ENCODE data around the gene SGCE.

SGCE gene

DNA sequence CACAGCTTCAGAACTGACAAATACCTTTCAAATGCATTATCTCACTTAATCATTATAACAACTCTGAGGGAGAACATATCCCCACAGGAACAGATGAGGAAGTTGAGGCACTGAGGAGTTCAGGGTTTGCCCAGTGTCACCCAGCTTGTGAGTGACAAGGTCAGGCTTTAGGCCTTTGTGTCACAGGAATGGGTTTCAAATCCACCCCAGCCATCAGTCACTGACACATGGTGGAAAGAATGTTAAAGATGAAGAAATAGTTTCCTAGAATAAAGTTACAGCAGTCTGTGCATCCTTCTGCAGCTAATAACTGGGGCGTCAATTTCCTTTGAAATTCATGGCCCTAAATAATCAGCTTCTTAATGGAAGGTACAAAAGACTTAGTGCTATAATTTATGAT, 37.8 kb downstream of the SGCE start:
- FAIRE-seq: no peak

DNA sequence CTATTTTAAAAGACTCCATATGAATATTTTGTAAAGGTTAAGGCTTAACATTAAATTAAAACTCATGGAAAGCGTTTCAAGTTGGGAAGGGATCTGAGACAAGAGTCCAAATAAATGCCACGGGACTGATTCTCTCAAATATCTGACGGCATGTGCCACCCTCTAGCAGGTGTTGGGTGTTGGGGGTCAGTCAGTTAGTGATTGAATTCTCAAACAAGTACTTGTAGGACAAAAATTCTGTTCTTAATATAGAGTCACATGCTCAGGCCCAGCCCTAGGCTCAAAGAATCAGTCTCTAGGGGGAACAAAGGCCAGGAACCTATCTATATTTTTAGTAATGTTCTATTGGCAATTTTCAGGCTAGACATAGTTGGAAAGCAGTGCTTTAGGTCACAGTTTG, 39.1 kb downstream of the SGCE start:
- no peak for FAIRE-seq

DNA sequence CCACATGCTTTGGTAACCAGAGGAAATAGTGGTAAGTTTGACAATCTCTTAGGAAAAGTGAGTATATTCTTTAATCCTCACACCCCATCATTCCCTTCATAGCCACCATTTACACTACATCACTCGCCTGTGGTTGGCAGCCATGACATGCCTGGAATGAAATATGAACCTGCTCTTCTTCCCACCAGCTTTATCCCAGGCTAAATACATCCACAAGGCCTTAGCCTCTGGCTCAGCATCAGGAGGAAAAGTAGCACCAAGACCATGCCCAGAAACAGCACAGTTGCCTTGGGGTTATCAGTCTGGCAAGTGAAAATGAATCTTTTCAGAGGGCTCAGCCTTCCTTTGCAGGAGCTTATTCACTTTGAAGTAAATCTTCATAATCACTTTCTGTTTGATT, 40.3 kb downstream of the SGCE start:
- no peak for FAIRE-seq

DNA sequence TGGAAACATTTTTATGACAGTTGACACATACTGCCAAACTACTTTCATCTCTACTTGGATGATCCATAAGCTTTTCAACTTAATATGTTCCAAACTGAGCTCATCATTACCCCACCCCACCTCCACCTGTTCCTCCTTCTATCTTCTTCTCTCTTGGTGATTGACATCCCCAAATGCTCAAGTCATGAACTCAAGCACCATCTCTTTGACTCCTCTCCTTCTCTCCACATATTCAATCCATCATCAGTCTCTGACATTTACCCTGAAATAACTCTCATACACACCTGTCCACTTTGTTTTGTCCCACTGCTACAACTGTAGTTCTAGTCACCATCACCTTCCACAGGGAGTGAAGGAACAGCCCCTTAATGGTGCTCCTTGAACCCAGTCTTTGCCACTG, 43.3 kb downstream of the SGCE start:
- no peak for FAIRE-seq

DNA sequence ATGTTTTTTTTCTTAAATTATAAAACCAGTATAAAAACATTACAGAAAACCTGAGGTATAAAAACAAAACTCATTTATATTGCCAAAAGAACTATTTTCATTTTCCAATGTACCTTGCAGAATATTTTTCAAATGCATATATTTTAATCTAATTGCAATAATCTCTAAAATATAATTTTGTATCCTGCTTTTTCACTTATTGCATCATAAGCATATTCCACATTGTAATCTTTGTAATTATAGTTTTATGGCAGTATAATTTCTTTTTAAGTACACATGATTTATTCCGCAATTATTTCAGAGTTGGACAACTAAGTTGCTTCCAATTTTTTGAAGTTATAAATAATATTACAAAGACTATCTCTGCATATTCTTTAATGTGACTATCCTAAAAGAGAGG, 43.7 kb downstream of the SGCE start:
- peak; percentile 38 for FAIRE-seq

DNA sequence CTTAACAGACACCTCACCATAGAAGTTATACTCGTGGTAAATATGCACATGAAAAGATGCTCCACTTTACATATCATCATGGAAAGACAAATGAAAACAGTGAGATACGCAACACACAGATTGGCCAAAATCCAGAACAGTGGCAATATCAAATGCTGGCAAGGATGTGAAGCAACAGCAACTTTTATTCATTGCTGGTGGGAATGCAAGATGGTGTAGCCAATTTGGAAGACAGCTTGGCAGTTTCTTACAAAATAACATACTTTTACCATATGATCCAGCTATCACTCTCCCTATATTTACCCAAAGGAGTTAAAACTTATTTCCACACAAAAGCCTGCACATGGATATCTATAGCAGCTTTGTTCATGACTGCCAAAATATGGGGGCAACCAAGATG, 46.4 kb downstream of the SGCE start:
- FAIRE-seq: no peak

DNA sequence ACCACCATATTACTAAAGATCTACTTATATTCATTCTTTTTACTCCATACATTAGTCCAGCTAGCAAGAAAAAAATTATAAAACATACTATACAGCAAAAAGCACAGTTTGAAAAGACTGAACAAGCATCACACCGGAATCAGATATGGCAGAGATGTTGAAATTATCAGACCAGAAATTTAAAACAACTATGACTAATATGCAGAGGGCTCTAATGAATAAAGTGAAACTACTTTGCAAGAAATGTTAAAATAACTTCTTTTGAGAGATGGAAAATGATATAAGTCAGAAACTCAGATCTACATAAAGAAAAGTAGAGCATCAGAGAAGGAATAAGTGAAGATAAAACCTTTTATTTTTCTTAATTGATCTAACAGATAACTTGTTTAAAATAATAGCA, 50.9 kb downstream of the SGCE start:
- peak; percentile 93 for FAIRE-seq

DNA sequence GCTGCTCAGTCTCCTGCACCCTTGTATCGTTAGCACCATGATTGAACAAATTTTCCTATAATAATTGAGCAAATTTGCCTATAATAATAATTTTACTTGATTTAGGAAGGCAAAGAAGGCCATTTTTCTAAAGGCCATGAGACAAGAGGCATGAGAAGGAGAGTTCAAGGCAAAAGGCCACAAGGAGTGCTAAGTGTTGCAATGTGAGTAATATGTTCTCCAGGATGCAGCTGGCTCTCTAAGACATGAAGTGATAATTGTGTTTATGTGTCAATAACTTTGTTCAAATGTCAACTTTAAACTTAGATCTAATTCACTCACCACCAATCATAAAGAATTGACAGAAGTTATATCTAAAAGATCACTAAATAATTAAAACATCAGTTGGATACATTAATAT, 53.8 kb downstream of the SGCE start:
- FAIRE-seq: no peak

DNA sequence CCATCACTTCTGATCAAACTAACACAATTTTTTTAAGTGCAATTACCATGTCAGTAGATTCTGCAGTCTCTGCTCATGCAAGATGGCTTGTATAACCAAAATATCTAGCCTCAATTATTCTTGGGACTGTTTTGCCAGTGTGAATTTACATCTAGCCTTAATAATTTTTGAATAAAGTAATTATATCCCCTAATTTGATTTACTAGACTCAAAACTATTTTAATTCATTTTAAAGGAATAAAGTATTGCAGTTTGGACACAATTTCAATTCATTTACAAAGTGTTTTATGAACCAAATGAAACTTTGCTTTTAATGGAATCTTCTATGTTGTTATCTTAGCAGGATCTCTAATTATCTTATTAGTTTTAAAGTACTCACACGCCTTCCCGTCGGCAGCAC, 55.7 kb downstream of the SGCE start:
- no peak for FAIRE-seq

DNA sequence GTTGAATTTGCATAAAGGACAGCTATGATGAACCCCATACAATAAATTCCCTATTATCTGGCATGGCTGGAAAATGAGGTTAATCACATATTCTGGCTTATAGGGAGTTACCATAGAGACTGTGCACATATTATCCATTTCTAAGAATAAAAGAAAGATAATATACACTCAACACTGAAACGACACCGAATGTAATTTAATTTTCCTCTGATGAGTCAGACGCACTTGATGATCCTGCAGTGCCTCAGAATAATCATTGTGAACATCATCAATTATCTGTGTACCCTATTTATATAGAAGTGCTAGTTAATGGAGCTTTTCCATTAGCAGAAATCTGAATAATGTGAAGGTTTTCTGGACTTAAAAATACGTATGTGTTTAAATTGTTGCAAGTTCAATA, 60.2 kb downstream of the SGCE start:
- FAIRE-seq: peak; percentile 51

DNA sequence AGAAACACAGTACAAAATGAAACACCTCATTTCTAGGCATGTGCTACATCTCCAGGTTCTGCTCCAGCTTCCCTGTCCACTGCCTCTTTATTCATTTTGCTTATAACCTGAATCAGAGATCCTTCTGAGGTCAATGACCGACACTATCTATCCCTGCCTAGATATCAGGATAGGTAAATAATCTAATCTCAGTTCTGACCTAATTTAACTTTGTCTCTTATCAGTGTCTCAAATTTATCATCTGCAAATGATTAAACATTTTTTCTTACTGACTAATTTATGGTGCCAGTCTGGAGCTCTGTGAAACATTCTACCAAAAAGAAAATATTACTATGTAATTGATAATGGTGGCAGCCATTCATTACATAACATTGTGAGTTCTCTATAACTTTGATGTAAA, 61.1 kb downstream of the SGCE start:
- FAIRE-seq: peak; percentile 96

DNA sequence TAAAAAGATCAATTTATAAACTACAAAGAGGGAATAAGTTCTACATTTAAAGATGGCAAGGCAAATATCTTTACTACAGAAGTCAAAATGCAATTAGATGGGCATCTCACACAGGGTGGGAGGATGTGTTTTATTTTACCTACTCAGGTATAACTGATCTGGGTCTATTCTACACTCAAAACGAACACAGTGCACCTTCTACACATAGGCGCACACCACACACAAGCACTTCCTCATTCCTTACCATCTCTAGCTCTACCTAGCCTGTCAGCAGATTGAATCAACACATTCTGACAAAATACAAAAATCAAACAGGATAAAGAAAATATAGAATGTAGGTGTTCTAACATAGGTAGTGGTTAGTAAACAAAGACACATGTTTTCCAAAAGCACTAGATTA, 64.8 kb downstream of the SGCE start:
- FAIRE-seq: no peak

DNA sequence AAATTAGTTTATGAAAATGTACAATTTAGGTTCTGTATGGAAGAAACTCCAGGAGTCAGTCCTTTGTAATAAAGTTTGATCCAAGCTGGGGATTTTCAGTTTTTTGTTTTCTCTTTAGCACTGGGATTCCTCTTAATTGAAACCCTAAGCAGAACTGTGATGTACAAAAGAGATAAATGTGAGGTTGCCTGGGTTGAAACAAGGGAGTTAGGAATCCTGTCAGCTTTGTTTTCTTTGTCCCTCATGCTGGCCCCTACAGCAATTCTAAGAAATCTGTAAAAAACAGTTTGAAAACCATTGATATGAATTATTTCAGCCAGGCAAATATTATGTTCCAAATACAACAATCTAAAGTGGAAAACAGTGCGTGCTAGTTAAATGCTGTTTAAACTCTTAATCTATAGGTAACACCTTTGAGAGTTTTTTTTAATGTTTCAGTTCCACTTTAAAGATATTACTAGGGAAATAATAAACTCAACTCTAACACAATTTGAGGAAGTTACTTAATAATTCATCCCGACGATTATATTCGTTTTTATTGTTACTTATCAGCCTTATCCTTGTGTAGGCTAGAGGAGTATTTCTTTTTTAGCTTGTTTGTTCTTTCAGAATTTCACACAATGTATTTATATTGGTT, 65.3 kb downstream of the SGCE start:
- FAIRE-seq: peak; percentile 70

DNA sequence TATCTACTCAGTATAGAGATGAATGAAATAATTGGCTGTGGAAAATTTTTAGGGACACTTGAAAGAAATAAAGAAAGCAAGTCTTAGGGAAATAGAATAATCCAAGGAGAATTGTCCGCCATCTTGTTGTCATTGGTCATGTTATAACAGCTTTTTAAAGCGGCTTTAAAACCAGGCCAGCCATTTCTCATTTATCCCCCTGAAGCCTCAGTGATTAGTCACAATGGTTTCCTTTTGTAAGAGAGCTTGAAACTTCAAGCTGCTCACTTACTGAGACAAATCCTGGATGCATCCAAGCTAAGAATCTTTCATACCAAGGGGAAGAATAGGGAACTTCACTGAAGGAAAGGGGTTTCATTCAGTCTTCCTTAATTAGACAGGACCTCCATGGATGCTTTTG, 67.9 kb downstream of the SGCE start:
- FAIRE-seq: no peak

DNA sequence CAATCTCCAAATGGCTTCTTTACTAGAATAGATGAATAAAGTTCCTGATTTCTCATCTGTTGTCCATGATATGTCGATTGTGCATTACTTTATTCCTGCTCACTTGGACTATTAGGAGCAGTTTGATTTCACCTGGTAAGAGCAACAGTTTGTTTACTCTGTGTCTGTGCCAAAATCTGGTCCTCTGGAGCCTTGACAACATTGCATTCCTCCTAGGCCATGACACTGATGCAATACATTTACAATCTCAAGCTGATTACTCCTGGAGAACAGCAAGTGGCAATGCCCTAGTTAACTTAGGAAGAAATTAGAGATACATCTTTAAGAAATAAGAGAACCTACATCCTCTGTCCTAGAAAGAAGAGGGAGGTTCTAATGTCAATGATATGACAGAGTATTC, 71.8 kb downstream of the SGCE start:
- FAIRE-seq: peak; percentile 27

DNA sequence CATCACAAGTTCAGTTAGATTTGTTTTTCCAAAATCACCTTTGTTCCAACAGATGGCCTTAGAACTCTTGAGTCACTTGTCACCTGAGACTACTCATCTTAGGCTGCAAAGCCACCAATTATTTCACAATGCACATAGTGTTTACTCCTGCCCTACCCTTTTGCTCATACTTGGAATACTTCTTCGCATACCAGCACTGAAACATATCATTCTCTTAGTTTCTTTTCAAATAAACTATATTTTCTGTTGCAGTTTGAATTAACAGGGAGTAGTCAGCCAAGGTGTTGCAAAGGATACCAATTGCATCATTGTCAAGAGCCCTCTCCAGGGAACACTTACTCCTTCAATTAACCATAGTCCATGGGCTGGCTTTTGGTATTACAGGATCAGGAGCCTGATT, 75.3 kb downstream of the SGCE start:
- FAIRE-seq: no peak

DNA sequence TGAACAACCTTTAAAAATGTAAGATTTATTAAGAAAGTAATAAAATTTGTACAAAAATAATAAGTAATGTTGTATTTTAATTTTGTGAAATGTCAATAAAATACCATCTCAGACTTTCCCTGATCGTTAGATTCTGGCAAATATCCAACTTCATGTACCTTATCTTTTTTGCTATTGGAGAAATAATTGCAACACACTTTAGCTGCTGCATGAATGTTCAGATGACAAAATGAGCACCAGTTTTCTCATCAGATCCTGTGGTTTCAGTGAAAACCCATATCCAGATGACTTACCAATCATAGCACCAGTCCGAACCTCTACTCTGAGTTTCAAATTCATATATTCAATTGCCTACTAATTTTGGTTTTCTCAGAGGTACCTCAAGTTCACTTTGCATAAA, 76.5 kb downstream of the SGCE start:
- no peak for FAIRE-seq

DNA sequence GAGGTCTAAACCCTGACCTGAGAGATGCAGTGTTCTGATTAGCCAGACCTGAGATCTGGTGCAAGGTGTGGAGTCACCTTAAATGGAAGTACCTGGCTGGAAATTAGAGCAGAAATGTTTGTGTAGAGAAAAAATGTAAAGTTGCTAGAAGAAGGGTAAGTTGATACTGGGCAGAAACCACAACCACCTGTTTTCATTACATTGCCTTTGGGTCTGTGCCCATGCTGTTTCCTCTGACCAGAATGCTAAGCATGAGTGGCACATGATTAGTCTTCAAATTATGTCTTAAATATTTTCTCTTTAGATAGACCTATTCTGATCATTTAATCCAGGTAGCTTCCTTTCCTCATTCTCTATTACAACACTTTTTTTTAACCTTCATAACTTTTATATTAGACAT, 77.3 kb downstream of the SGCE start:
- no peak for FAIRE-seq

DNA sequence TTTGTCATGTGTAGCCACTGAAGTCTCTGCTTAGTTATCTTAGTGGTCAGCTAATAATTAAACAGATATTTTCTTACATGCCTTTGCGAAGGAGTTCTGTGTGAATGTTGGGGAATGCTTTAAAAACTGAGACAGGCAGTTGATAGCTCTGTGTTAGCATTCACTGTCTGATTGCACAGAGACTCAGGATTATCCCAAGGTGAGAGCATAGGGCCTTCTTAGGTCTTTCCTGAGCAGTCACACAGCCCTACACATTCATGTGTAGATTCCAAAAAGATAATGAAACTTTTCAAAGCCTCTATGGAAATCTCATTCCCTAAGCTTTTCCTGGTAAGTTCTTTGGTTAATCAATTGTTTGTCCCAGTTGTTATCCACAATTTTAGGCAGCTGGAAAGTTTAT, 78.6 kb downstream of the SGCE start:
- no peak for FAIRE-seq

DNA sequence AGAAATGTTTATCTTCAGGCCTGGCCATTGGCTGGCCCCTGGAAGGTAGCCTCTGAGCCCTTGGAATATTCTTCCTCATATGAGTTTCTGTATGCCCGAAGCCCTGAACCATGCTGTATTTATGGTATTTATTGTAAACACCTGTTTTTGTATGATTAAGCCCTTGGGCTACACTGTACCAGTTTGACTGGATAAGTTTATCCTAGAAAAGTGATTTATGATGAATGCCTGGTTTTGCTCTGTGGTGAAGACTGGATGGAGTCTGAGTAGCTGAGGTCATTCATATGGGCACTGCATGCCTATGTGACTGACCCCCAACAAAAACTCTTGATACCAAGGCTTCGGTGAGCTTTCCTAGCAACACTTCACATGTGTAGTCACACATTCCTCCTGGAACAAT, 79.6 kb downstream of the SGCE start:
- no peak for FAIRE-seq

DNA sequence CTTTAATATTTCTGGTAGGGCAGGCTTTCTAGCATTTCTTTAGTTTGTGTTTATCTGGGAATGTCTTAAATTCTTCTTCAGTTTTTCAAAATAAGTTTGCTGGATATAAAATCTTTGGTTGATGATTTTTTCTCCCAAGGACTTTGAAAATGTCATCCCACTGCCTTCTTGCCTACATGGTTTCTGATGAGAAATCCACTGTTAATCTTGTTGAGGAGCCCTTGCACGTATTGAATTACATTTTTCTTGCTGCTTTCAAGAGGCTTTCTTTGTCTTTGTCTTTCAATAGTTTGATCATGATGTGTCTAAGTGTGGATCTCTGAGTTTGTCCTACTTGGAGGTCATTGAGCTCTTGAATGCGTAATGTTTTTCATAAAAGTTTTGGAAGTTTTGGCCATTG, 80.3 kb downstream of the SGCE start:
- no peak for FAIRE-seq

DNA sequence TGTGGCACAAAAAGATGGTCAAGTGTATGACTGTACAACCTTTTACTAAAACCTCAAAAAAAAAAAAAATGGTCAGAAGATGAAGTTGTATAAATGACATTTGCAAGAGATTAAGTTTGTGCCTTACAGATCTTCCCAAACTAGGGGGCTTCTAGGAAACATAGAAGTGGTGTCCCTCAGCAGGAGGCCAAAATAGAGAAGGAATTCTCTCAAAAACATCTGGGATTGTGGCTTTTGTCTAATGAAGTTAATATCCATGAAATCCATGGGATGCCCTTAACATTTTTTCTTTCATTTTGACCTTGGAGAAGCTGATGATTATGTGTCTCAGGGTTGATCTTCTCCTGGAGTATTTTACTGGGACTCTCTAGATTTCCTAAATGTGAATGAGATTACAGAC, 84.1 kb downstream of the SGCE start:
- no peak for FAIRE-seq

DNA sequence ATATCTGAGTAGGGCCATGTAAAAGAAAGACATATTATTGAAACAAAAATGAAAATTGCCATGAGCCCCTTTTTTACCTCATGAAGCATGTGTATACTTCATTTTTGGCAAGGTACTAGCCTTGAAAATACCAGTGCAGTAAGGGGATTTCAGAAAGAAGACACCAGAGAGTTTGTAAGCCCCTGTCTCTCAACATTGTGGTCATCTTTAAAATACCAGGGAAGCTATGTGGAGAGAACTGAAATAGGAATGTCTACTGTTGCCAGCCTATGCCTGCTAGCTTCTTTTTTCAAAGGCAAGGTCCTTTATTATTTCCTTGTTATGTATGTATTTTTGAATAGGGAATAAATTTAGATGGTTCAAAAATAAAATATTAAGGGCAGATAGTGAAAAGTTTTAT, 88.5 kb downstream of the SGCE start:
- no peak for FAIRE-seq

DNA sequence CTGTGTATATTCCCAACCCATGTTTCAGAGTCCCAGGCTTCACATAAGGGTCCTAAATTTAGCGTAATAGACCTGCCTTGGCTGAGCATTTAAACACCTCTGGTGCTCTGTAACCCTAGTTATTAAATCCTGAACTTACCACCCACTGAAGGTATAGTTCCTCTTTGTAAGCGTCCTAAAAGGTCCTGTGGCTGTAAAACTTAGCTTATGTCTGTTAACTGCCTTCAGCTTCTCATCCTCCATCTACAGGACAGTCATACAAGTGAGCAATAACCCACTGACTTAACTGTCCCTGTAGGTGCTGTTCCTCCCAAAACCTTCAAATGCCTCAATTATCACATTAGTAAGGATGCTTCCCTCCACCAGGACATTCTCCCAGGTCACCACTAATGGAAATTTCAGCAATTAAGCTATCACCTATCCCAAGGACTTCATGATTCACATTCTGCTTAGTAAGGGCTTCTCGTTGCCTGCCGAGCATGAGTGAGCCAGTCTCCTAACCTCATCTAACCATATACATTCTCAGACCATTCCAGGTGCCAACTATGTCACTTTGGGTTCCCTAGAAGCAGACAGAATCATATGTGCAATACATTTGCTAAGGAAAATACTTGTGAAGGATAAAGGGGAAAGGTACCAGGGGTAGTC, 90.6 kb downstream of the SGCE start:
- no peak for FAIRE-seq

DNA sequence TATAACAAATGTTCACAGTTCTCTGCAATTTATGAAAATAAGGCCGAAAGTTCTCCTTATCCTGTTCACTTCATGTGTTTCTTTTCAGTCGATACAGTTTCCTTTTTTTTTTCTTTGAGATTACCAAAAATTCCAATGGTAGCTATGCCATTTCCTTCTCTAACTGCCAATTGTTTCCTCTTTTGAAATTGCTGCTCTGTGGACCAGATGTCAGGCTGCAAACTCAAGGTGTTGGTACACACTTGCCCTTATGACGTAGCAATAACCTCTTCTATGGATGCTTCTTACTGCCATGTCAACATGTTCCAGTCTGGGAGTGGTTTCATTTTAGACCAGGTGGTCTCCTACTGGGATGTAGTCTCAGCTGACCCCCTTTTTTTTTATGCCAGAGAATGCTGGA, 93.4 kb downstream of the SGCE start:
- FAIRE-seq: no peak

Data from islet of Langerhans (tissue), 1 donor.